Keratinocyte (primary cell): ENCODE measurements around the gene ATXN2. TPM values are rescaled to one million over a fixed set of nuclear protein-coding genes. Genes with fewer than 3 reads are reported as not detected.
"Not testable (repeated sequence)": the region's sequence is repeated elsewhere in the genome, so short reads cannot be mapped to it uniquely, and the experiment has no call there.

Experiments used
- DNase-seq: peaks from one replicate; pipeline ENCODE4 v3.0.0-alpha.2; 2011; ENCODE audit warnings: low read depth, missing footprints, low spot score
- FAIRE-seq: peaks from 2 replicates; lab custom pipeline; 2011; peaks lifted over from hg19 to GRCh38; lab: Jason Lieb, UNC
- H2AFZ ChIP-seq: 2 replicates; pipeline ENCODE4 v1.6.0; 2012; ENCODE audit warnings: low read length, control low read depth, inconsistent platforms; ENCODE audit not compliant: control insufficient read depth
- H3K27ac ChIP-seq: 2 replicates; pipeline ENCODE4 v1.5.1; 2011; ENCODE audit warnings: low read length; ENCODE audit not compliant: control insufficient read depth, insufficient read depth
- H3K27me3 ChIP-seq: 3 replicates; pipeline ENCODE4 v1.6.0; 2011; ENCODE audit warnings: low read length; ENCODE audit not compliant: control insufficient read depth, insufficient read depth; ENCODE audit errors: extremely low read depth
- H3K36me3 ChIP-seq, 2 experiments: 2 replicates in 1 of 2; 3 replicates in 1 of 2; pipeline ENCODE4 v1.5.1; 2011; ENCODE audit warnings: low read length in 2 of 2, mild to moderate bottlenecking in 1 of 2; ENCODE audit not compliant: control insufficient read depth in 2 of 2, insufficient read depth in 2 of 2; ENCODE audit errors: extremely low read depth in 1 of 2
- H3K4me1 ChIP-seq: 3 replicates; pipeline ENCODE4 v1.5.1; 2011; ENCODE audit warnings: low read length; ENCODE audit not compliant: control insufficient read depth, insufficient read depth; ENCODE audit errors: extremely low read depth
- H3K4me2 ChIP-seq: 3 replicates; pipeline ENCODE4 v1.6.0; 2011; ENCODE audit warnings: low read depth, low read length; ENCODE audit not compliant: control insufficient read depth, insufficient read depth; ENCODE audit errors: extremely low read depth
- H3K4me3 ChIP-seq, 3 experiments: fragments of 200-600 bp in 1 of 3; sonication (generic) in 1 of 3; 2 replicates in 2 of 3; 3 replicates in 1 of 3; pipeline ENCODE4 v1.5.1; 2011 to 2016; ENCODE audit warnings: low read length in 3 of 3, mild to moderate bottlenecking in 3 of 3, control low read depth in 2 of 3, inconsistent platforms in 1 of 3, low read depth in 1 of 3, mixed read lengths in 1 of 3, mixed run types in 1 of 3, moderate library complexity in 1 of 3; ENCODE audit not compliant: control insufficient read depth in 2 of 3, insufficient read depth in 2 of 3; ENCODE audit errors: extremely low read depth in 1 of 3
- H3K79me2 ChIP-seq: 2 replicates; pipeline ENCODE4 v1.6.0; 2012; ENCODE audit warnings: low read length; ENCODE audit not compliant: control insufficient read depth, insufficient read depth
- H3K9ac ChIP-seq: 3 replicates; pipeline ENCODE4 v1.6.0; 2011; ENCODE audit warnings: low read length; ENCODE audit not compliant: control insufficient read depth, insufficient read depth; ENCODE audit errors: extremely low read depth
- H3K9me1 ChIP-seq: 3 replicates; pipeline ENCODE4 v1.6.0; 2011; ENCODE audit warnings: low read length; ENCODE audit not compliant: control insufficient read depth, insufficient read depth; ENCODE audit errors: extremely low read depth
- H3K9me3 ChIP-seq: 2 replicates; pipeline ENCODE4 v1.5.1; 2012; ENCODE audit warnings: low read depth, low read length; ENCODE audit not compliant: control insufficient read depth
- H4K20me1 ChIP-seq: 3 replicates; pipeline ENCODE4 v1.6.0; 2011; ENCODE audit warnings: low read length; ENCODE audit not compliant: control insufficient read depth, insufficient read depth; ENCODE audit errors: extremely low read depth
- EZH2 ChIP-seq: IDR thresholded peaks from one replicate; pipeline ENCODE4 v1.6.1; 2012; ENCODE audit warnings: inconsistent platforms, mild to moderate bottlenecking, low read length, moderate library complexity
- dilution Hi-C: fragments of 300-500 bp; cut with MboI; formaldehyde crosslinking; loops from one replicate; pipeline ENCODE4 v1.7.0; 2020; ENCODE audit warnings: low sequenced_read_pairs; ENCODE audit not compliant: extremely low pct_ligation_motif_present
- polyA plus RNA-seq, 5 experiments: library from polyadenylated mRNA; depleted of rRNA in 3 of 5; stranded (reverse) in 3 of 5; stranded (forward) in 1 of 5; unstranded in 1 of 5; fragments of >200 nt; gene quantifications; 1 replicate in 1 of 5; 2 replicates in 3 of 5; 3 replicates in 1 of 5; pipeline versions ENCODE4 v1.2.1 to v1.2.3, GENCODE V29; 2011 to 2012; ENCODE audit warnings: missing spikeins in 2 of 5, low read depth in 1 of 5, low replicate concordance in 1 of 5
- TF ChIP-seq, protein P1 (sequence below), 3 experiments: IDR thresholded peaks in 1 of 3; conservative IDR thresholded peaks in 1 of 3; optimal IDR thresholded peaks in 1 of 3; 2 replicates in 2 of 3; 3 replicates in 1 of 3; pipeline versions ENCODE3 to v1.5.1; 2011; ENCODE audit warnings: low read length in 3 of 3, mild to moderate bottlenecking in 3 of 3, moderate library complexity in 2 of 3, control low read depth in 1 of 3, inconsistent platforms in 1 of 3; ENCODE audit not compliant: insufficient read depth in 2 of 3; ENCODE audit errors: extremely low read depth in 1 of 3

Gene ATXN2
- polyA plus RNA-seq, 1 donor (not counting 4 experiments of a cell fraction or from before 2014, with no cell fraction given), result 19.6 TPM

DNA sequence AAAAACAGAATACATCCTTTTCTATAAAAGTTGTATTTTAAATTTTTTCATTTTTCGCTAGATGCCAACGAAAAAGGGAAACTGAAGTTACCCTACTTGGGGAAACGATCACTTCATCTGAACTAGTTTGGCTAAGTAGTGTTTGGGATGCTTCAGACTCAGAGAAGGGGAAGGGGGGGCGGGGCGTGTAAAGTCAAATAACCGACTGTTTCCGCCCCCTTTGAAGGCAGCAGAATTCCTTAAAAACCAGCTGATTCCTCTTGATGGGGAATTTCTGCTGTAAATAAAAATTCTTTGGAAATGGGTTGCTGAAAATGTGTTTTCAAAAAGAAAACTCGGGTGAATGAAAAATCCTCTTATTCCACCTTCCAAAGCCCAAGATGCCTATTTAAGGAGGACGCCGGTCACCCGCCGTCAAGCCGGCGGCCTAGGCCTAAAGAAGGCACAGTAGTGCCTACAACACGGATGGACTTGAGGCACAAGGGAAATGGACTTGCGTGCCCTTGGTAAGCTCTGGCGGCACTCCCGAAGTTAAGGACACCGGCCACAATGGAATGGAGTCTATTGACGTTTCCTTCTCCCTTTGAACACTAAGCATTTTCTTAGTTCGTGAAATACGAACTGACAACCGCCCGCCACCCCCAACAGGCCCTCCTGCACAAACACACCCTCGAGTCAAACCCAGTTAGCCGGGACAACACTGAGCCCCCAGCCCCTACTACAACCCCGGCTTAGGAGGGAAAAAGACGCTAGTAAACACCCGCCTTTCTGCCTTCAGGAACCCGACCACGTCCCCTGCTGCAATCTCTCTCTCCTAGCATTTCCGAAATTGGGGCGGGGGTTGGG lies 1.9 kb downstream of the ATXN2 start:
- H3K9ac ChIP-seq, result peak overlapping the region; percentile 92

DNA sequence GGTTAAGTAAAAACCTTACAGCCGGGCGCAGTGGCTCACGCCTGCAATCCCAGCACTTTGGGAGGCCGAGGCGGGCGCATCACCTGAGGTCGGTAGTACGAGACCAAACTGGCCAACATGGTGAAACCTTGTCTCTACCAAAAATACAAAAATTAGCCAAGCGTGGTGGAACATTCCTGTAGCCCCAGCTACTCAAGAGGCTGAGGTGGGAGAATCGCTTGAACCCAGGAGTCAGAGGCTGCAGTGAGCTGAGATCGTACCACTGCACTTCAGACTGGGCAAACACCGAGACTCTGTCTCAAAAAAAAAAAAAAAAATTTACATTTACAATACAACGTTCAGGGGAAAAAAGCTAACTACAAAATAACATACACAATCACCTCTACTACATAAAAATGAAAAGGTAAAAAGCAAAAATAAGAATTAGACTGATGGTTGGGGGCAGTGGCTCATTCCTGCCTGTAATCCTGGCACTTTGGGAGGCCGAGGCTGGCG lies 3.7 kb downstream of the ATXN2 start:
- H3K4me3 ChIP-seq, H2AFZ ChIP-seq, H3K9me1 ChIP-seq, H3K27me3 ChIP-seq, H3K9me3 ChIP-seq, FAIRE-seq, H3K9ac ChIP-seq, DNase-seq, H3K36me3 ChIP-seq, H3K4me2 ChIP-seq, H3K27ac ChIP-seq, dilution Hi-C loops: not testable (repeated sequence)
- H3K79me2 ChIP-seq, result peaks cover 83% of the 10 kb centered on the region
- H4K20me1 ChIP-seq, result peaks cover 28% of the 10 kb centered on the region
- peaks cover 24% of the 10 kb centered on the region for H3K4me1 ChIP-seq

More for the DNA sequence above, 1.9 kb downstream of the ATXN2 start:
- TF ChIP-seq EZH2, result no peak
- TF ChIP-seq, protein P1, sequence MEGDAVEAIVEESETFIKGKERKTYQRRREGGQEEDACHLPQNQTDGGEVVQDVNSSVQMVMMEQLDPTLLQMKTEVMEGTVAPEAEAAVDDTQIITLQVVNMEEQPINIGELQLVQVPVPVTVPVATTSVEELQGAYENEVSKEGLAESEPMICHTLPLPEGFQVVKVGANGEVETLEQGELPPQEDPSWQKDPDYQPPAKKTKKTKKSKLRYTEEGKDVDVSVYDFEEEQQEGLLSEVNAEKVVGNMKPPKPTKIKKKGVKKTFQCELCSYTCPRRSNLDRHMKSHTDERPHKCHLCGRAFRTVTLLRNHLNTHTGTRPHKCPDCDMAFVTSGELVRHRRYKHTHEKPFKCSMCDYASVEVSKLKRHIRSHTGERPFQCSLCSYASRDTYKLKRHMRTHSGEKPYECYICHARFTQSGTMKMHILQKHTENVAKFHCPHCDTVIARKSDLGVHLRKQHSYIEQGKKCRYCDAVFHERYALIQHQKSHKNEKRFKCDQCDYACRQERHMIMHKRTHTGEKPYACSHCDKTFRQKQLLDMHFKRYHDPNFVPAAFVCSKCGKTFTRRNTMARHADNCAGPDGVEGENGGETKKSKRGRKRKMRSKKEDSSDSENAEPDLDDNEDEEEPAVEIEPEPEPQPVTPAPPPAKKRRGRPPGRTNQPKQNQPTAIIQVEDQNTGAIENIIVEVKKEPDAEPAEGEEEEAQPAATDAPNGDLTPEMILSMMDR (optimal IDR thresholded peaks at IDR 0.05 in 1 of 3, IDR thresholded peaks at IDR 0.05 in 1 of 3, conservative IDR thresholded peaks at IDR 0.05 in 1 of 3; ENCODE audit: extremely low read depth in 1 of 3, insufficient read depth in 2 of 3, low read length in 3 of 3), result no peak
- Histone ChIP-seq H3K27ac (peak overlapping the region; percentile 61), H3K4me3 (peak overlapping the region; percentile 79 to 80 (median 80)), H3K36me3 (no peaks in the 10 kb centered on the region), H4K20me1 (peaks cover 24% of the 10 kb centered on the region), H3K27me3 (no peaks in the 10 kb centered on the region), H2AFZ (peak overlapping the region; percentile 39), H3K9me1 (peaks cover 3% of the 10 kb centered on the region), H3K4me2 (peak overlapping the region; percentile 92), H3K4me1 (peaks cover 26% of the 10 kb centered on the region), H3K9me3 (no peaks in the 10 kb centered on the region), H3K79me2 (peaks cover 66% of the 10 kb centered on the region)
- dilution Hi-C loops, result no loop called here
- no peak for FAIRE-seq
- DNase-seq, result no peak

DNA sequence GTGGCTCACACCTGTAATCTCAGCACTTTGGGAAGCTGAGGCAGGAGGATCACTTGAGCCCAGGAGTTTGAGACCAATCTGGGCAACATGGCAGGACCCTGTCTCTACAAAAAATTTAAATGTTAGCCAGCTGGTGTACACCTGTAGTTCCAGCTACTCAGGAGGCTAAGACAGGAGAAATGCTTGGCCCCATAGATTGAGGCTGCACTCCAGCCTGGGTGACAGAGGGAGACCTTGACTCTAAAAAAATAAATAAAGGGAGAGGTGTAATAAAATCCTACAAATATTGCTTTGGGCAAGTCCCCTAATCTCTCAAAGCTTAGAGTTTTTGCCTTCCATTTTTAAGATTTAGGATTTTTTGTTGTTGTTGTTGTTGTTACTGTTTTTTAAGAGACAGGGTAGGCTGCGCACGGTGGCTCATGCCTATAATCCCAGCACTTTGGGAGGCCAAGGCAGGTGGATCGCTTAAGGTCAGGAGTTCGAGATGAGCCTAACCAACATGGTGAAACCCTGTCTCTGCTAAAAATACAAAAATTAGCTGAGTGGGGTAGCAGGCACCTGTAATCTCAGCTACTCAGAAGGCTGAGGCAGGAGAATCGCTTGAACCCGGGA lies 7.6 kb downstream of the ATXN2 start:
- H3K79me2 ChIP-seq, result peaks cover 99% of the 10 kb centered on the region
- H3K9me1 ChIP-seq, H3K4me2 ChIP-seq, H3K9me3 ChIP-seq, H2AFZ ChIP-seq, DNase-seq, H3K27me3 ChIP-seq, H3K36me3 ChIP-seq, H3K4me3 ChIP-seq, FAIRE-seq, H3K4me1 ChIP-seq, H3K27ac ChIP-seq, dilution Hi-C loops, H3K9ac ChIP-seq: not testable (repeated sequence)
- peaks cover 27% of the 10 kb centered on the region for H4K20me1 ChIP-seq
